ENCODE data around the gene AGPAT3. TPM values are rescaled to one million over a fixed set of nuclear protein-coding genes. Genes with fewer than 3 reads are reported as not detected.

AGPAT3 gene
- total RNA-seq, 1 experiment from 2014 or later, result 43.3 TPM

DNA sequence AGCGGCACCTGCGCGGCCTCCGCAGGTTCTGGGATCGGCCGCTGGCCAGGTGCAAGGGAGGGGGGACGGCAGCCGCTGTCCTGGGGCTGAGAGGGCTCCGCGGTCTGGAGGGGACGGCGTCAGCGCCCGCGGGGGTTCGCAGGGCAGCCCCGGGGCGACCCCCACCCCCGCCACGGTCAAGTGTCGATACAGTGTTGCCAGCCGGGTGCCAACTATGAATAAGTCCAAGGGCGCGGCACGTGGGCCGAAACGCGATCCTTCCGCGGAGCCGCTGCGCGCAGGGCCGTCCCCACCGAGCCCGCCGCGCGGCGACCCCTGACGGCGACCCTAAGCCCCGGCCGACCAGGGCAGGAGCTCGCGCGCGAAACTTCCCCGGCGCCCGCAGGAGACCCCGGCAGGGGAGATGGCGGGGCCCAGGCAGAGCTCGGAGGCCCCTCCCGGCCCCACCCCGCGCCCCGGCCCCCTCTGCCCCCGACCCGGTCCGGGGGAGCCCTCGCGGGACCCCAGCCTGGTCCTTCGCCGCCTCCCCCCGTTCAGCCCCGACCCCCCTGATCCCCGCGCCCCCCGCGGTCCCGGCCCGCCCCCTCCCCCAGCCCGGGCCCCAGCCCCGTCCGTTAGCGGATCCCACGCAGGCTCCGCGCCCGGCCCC lies 586 bp upstream of the AGPAT3 start:
- DNase-seq (ENCODE audit: low read depth), result peak; percentile 33

- DNase-seq (ENCODE audit: low read depth), result peak; percentile 67
These were observed 677 bp downstream of the AGPAT3 start for GRCh38 chr21:43865540-43866259.

DNA sequence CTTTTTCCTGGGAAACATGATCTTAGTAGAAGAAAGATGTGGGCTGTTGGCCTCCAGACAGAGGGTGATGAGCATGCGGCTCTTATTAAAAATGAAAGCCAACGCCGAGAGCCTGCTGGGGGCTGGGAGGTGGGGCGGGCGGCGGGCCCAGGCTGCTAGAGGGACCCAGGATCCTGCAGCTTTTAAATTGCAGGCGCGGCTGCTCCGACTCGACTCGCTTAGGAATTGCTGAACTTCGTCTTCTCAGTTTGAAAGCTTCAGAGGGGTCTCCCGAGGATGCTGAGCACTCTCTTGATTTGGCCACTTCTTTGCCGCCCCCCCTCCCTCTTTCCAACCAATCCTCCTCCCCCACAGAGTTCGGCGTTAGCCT lies 1.2 kb downstream of the AGPAT3 start:
- DNase-seq (ENCODE audit: low read depth), result peak; percentile 51

DNA sequence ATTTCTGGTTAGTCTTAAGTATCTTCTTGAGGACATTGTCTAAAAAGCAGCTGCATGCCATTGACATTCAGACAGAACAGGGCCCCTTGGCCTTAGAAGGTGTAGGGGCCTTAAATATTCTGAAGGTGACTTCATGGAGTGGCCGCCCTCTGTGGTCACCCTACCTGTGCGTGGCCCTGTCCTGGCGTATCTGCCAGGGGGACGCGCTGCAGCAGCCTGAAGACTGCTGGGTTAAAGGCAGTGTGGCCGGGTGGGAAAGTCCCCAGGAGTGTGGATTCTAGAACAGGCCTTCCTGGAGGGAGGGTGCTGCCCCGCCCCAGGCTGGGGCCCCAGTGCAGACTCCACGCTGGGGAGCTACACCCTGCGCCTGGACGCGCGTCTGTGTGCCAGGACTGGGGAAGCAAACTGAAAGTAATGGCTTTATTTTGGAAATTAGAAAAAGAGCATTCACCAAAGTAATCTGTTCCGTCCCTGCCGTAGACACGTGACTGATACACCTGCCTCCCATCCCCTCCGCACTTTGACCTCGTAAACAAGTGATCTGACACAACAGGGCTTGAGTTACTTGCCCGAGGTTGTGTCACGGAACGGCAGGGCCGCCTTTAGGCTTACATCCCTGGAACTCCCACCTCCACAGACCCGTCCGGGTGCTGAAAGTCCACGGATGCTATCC lies 1.8 kb downstream of the AGPAT3 start:
- DNase-seq (ENCODE audit: low read depth), result no peak

GRCh38 chr21:43867332-43867703 lies 2.3 kb downstream of the AGPAT3 start:
- no peak for DNase-seq (ENCODE audit: low read depth)

- DNase-seq (ENCODE audit: low read depth), result no peak
These were observed 2.9 kb downstream of the AGPAT3 start for GRCh38 chr21:43867948-43868347.

DNA sequence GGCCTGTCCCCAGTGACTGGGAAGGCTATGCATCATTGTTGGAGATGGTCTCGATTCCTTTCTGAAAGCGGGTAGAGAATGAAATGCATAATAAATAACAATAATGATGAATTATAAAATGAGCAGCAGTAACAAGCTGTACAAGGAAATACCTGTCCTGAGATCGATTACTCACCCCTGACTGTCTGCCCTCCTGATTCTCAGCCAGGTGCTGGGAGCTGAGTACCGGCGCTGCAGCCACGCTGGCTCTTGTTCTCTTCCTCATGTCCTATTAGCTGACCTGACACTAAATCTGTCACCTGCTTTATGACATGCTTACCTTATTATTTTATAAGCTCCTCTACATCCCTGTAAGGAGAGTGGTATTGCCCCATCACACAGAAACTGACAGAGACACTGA lies 3.4 kb downstream of the AGPAT3 start:
- no peak for DNase-seq (ENCODE audit: low read depth)

GRCh38 chr21:43869486-43870325 lies 4.7 kb downstream of the AGPAT3 start:
- no peak for DNase-seq (ENCODE audit: low read depth)

DNA sequence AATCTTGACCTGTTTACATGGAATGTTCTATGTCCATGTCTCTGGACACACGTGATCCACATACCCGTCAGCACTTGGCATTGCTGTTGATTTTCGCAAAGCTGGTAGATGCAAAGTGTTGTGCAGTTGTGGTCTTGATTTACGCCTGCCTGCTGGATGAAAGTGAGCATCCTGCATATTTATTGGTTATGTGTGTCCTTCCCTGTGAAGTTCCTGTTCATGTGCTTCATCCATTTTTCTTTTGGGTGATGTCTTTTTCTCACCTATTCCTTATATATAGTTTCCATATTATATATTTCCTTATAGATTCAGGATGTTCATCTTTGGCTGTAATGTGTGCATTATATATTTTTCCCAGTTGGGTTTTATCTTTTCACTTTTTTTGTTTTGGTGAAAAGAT lies 6.5 kb downstream of the AGPAT3 start:
- no peak for DNase-seq (ENCODE audit: low read depth)

- no peak for DNase-seq (ENCODE audit: low read depth)
These were observed 7.6 kb downstream of the AGPAT3 start for GRCh38 chr21:43872531-43873197.

DNA sequence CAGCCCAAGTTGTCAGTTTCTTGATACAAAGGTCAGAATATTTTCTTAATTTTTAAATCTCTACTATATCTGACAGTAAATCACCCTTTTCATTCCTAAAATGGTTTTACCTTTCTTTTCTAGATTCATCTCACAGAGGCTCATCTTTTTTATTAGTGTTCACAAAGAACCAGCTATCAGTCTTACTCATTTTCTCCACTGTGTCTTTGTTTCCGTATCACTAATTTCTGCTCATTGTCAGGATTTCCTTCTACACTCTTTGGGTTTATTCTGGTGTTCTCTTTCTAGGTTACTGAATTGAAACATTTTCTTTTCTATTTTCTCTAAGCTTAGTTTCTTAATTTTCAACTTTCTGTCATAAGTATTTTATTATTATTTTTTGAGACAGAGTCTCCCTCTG lies 8.7 kb downstream of the AGPAT3 start:
- DNase-seq (ENCODE audit: low read depth), result no peak

DNA sequence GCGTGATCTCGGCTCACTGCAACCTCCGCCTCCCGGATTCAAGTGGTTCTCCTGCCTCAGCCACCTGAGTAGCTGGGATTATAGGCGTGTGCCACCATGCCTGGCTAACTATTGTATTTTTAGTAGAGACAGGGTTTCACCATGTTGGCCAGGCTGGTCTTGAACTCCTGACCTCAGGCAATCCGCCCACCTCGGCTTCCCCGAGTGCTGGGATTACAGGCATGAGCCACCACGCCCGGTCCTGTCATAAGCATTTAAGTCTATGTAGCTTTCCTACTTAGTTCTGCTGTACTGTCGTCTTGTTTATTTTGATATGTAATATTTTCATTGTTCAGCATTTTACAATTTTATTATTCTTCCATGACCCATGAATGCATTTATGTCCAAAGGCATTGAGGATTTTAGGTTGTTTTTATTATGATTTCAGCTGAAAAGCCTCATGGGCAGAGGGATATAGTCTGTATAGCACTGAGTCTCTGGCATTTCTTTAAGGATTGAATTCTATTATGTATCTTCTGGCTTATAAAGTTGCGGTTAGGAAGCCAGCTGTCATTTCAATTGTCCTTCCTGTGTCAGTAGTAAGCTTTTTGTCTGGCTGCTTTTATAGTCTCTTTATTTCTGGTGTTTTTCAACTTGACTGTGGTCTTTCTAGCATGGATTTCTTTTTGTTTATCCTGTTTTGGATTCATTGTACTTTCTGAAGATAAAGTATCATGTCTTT lies 9.2 kb downstream of the AGPAT3 start:
- no peak for DNase-seq (ENCODE audit: low read depth)

DNA sequence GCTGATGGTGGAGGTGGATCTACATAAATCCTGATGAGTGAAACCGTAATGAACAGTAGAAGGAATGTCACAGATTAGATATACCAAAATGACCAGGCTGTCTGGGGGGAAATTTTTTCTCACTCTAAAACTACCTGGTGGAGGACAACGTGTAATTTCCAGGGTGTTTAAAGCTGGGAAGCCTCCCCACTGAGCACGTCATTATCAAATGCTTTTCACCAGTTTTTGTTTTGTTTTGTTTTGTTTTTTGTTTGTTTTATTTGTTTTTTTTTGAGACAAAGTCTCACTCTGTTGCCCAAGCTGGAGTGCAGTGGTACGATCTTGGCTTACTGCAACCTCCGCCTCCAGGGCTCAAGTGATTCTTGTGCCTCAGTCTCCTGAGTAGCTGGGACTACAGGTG lies 11.6 kb downstream of the AGPAT3 start:
- DNase-seq (ENCODE audit: low read depth), result no peak

DNA sequence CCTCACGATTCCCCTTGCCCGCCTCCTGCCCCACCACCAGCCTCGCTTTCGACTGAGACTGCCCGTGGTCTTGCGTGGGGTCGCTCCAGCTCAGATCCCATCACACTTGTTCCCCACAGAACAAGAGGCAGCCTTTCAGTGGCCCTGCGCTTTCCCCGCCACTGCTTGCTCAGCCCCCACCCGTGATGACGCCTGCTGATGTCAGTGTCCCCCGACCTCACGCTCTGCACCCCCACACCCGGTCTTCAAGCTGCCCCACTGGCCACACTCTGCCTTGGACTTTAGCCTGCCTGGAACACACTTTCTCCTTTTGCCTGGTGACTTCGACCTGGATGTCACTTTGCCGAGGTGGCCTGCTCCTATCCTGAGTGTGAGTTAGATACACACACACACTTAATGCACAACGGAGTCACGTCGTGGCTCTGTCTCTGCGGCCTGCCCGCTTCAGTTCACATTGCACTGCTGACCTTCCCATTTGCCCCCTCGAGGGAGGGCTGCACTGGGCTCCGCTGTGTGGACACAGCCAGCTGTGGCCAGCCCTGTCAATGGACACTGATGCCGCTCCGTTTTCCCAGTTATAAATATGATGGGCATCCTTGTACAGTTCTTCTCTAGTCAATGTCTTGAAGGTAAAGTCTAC lies 13.0 kb downstream of the AGPAT3 start:
- no peak for DNase-seq (ENCODE audit: low read depth)

GRCh38 chr21:43879348-43880110 lies 14.5 kb downstream of the AGPAT3 start:
- DNase-seq (ENCODE audit: low read depth), result no peak

- DNase-seq (ENCODE audit: low read depth), result peak; percentile 30
These were observed 15.3 kb downstream of the AGPAT3 start for GRCh38 chr21:43880111-43880985.

- no peak for DNase-seq (ENCODE audit: low read depth)
These were observed 16.3 kb downstream of the AGPAT3 start for GRCh38 chr21:43881283-43881682.

DNA sequence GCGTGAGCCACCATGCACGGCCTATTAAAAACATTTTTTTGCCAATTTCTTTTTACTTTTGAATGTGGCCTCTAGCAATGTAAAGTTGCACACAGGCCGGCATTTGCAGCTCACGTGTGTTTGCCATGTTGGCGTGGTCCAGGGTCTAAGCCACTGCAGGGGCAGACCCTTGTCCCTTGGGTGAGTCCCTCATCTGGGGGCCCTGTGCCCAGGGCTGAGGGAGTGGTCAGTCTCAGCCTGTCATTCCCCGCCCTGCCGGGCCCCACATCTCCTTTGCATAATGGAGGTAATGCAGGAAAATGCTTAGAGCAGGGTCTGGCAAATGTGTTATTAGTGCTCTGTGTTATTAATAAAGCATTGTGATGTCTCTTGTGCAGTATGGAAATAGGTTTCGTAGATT lies 16.9 kb downstream of the AGPAT3 start:
- DNase-seq (ENCODE audit: low read depth), result no peak

Measured in Daoy (cell line).